ENCODE measurements around the gene CRADD. TPM values are rescaled to one million over a fixed set of nuclear protein-coding genes. Genes with fewer than 3 reads are reported as not detected.
A peak's percentile ranks its signal among the peaks of the same experiment; 100 is the strongest.
"Not testable (repeated sequence)": the region's sequence is repeated elsewhere in the genome, so short reads cannot be mapped to it uniquely, and the experiment has no call there.

The CRADD gene
- total RNA-seq, 1 donor: 12.9 TPM

GRCh38 chr12:93870020-93870795 is 193.0 kb downstream of the CRADD start:
- no peak overlapping the region for H3K4me3 ChIP-seq (ENCODE audit: low read depth, low read length)
- peak; percentile 67 for DNase-seq (ENCODE audit: low read depth)
- TF ChIP-seq CTCF (IDR thresholded peaks at IDR 0.05; ENCODE audit: insufficient read depth, low read length): no peak

GRCh38 chr12:93871566-93871965 is 194.4 kb downstream of the CRADD start:
- DNase-seq (ENCODE audit: low read depth); H3K4me3 ChIP-seq (ENCODE audit: low read depth, low read length): not testable (repeated sequence)

GRCh38 chr12:93873561-93873960 is 196.4 kb downstream of the CRADD start:
- no peak for DNase-seq (ENCODE audit: low read depth)
- no peak overlapping the region for H3K4me3 ChIP-seq (ENCODE audit: low read depth, low read length)
- no peak for TF ChIP-seq CTCF (IDR thresholded peaks at IDR 0.05; ENCODE audit: insufficient read depth, low read length)

GRCh38 chr12:93875157-93875556 is 198.0 kb downstream of the CRADD start:
- no peak overlapping the region for H3K4me3 ChIP-seq (ENCODE audit: low read depth, low read length)
- TF ChIP-seq CTCF (IDR thresholded peaks at IDR 0.05; ENCODE audit: insufficient read depth, low read length): no peak
- no peak for DNase-seq (ENCODE audit: low read depth)

- H3K4me3 ChIP-seq (ENCODE audit: low read depth, low read length): no peak overlapping the region
- no peak for TF ChIP-seq CTCF (IDR thresholded peaks at IDR 0.05; ENCODE audit: insufficient read depth, low read length)
- DNase-seq (ENCODE audit: low read depth): no peak
Measured at GRCh38 chr12:93876360-93876759, 199.2 kb downstream of the CRADD start.

GRCh38 chr12:93877446-93877845 is 200.3 kb downstream of the CRADD start:
- no peak for DNase-seq (ENCODE audit: low read depth)
- no peak overlapping the region for H3K4me3 ChIP-seq (ENCODE audit: low read depth, low read length)
- TF ChIP-seq CTCF (IDR thresholded peaks at IDR 0.05; ENCODE audit: insufficient read depth, low read length): no peak

- DNase-seq (ENCODE audit: low read depth): peak; percentile 80
- TF ChIP-seq CTCF (IDR thresholded peaks at IDR 0.05; ENCODE audit: insufficient read depth, low read length): no peak
- no peak overlapping the region for H3K4me3 ChIP-seq (ENCODE audit: low read depth, low read length)
Measured at GRCh38 chr12:93879476-93880421, 202.6 kb downstream of the CRADD start.

Data from fibroblast of the aortic adventitia (primary cell).